ENCODE data around the gene NEK2.
A peak's percentile ranks its signal among the peaks of the same experiment; 100 is the strongest.
"Not testable (repeated sequence)": the region's sequence is repeated elsewhere in the genome, so short reads cannot be mapped to it uniquely, and the experiment has no call there.

Gene NEK2

GRCh38 chr1:211675230-211676105 is at the start of gene NEK2:
TSS of gene NEK2 (minus strand) at chr1:211675621. CDS start at chr1:211675479, 142 bp downstream.
- peak; percentile 75 for DNase-seq

- no peak for DNase-seq
These were observed 49.3 kb upstream of the NEK2 start for GRCh38 chr1:211724687-211725196.

GRCh38 chr1:211723273-211723672 is 47.9 kb upstream of the NEK2 start:
- no peak for DNase-seq

GRCh38 chr1:211722277-211723175 is 47.1 kb upstream of the NEK2 start:
- DNase-seq = no peak

- not testable (repeated sequence) for DNase-seq
These were observed 41.1 kb upstream of the NEK2 start for GRCh38 chr1:211716555-211716954.

GRCh38 chr1:211715971-211716370 is 40.5 kb upstream of the NEK2 start:
- no peak for DNase-seq

- DNase-seq = no peak
These were observed 38.7 kb upstream of the NEK2 start for GRCh38 chr1:211714154-211714553.

GRCh38 chr1:211713231-211713630 is 37.8 kb upstream of the NEK2 start:
- no peak for DNase-seq

- no peak for DNase-seq
These were observed 35.9 kb upstream of the NEK2 start for GRCh38 chr1:211711315-211711705.

GRCh38 chr1:211710566-211711314 is 35.3 kb upstream of the NEK2 start:
- no peak for DNase-seq

- no peak for DNase-seq
These were observed 33.5 kb upstream of the NEK2 start for GRCh38 chr1:211708926-211709325.

GRCh38 chr1:211708006-211708405 is 32.6 kb upstream of the NEK2 start:
- no peak for DNase-seq

- no peak for DNase-seq
These were observed 30.2 kb upstream of the NEK2 start for GRCh38 chr1:211705467-211706091.

GRCh38 chr1:211704543-211704942 is 29.1 kb upstream of the NEK2 start:
- DNase-seq = no peak

GRCh38 chr1:211703812-211704537 is 28.6 kb upstream of the NEK2 start:
- no peak for DNase-seq

- DNase-seq = no peak
These were observed 26.3 kb upstream of the NEK2 start for GRCh38 chr1:211701733-211702132.

- no peak for DNase-seq
These were observed 23.6 kb upstream of the NEK2 start for GRCh38 chr1:211699059-211699458.

- DNase-seq = peak; percentile 72
These were observed 23.0 kb upstream of the NEK2 start for GRCh38 chr1:211698161-211699026.

- DNase-seq = no peak
These were observed 21.9 kb upstream of the NEK2 start for GRCh38 chr1:211697356-211697755.

- DNase-seq = no peak
These were observed 19.9 kb upstream of the NEK2 start for GRCh38 chr1:211695135-211695816.
